ENCODE measurements around the gene PEMT.

The PEMT gene

GRCh38 chr17:17549732-17550366, 41.7 kb downstream of the PEMT start:
- no peak for DNase-seq

GRCh38 chr17:17548044-17548443, 43.5 kb downstream of the PEMT start:
- no peak for DNase-seq

GRCh38 chr17:17547210-17547764, 44.2 kb downstream of the PEMT start:
- no peak for DNase-seq

- no peak for DNase-seq
Measured at GRCh38 chr17:17546399-17547185, 44.9 kb downstream of the PEMT start.

GRCh38 chr17:17545984-17546383, 45.5 kb downstream of the PEMT start:
- DNase-seq: no peak

GRCh38 chr17:17545031-17545820, 46.3 kb downstream of the PEMT start:
- no peak for DNase-seq

- no peak for DNase-seq
Measured at GRCh38 chr17:17542906-17543635, 48.4 kb downstream of the PEMT start.

- DNase-seq: no peak
Measured at GRCh38 chr17:17541640-17542001, 49.9 kb downstream of the PEMT start.

- DNase-seq: no peak
Measured at GRCh38 chr17:17540935-17541639, 50.4 kb downstream of the PEMT start.

GRCh38 chr17:17540278-17540906, 51.1 kb downstream of the PEMT start:
- DNase-seq: no peak

GRCh38 chr17:17539591-17539990, 51.9 kb downstream of the PEMT start:
- no peak for DNase-seq

GRCh38 chr17:17538417-17539391, 52.8 kb downstream of the PEMT start:
- no peak for DNase-seq

- no peak for DNase-seq
Measured at GRCh38 chr17:17537311-17538099, 54.0 kb downstream of the PEMT start.

- DNase-seq: no peak
Measured at GRCh38 chr17:17536702-17537101, 54.8 kb downstream of the PEMT start.

- DNase-seq: no peak
Measured at GRCh38 chr17:17535957-17536356, 55.6 kb downstream of the PEMT start.

- no peak for DNase-seq
Measured at GRCh38 chr17:17533901-17534441, 57.5 kb downstream of the PEMT start.

- DNase-seq: no peak
Measured at GRCh38 chr17:17532991-17533390, 58.5 kb downstream of the PEMT start.

- no peak for DNase-seq
Measured at GRCh38 chr17:17531156-17531555, 60.4 kb downstream of the PEMT start.

All from CD4-positive, alpha-beta T cell treated with Interleukin-1 beta for 1 hour (primary cell).